C4-2B (cell line): ENCODE results near the gene KCNK1.

Experiments used
- ZFX ChIP-seq: fragments of 450-650 bp; IDR thresholded peaks from 2 replicates; pipeline ENCODE4 v1.6.1; 2017
- TF ChIP-seq, protein P1 (sequence below): fragments of 450-650 bp; conservative IDR thresholded peaks from 2 replicates; pipeline ENCODE4 v1.5.1; 2017; ENCODE audit warnings: mild to moderate bottlenecking

DNA sequence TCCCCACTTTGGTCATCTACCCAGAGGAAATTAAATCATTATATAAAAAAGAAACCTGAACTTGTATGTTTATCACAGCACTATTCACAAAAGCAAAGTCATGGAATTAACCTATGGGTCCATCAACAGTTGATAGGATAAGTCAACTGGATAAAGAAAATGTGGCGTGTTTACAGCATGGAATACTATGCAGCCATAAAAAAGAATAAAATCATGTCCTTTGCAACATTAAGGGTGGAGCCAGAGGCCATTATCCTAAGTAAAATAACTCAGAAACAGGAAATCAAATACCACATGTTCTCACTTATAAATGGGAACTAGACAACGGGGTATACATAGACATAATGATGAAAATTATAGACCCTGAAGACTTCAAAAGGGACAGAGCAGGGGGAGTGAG, 27.6 kb upstream of the KCNK1 start:
- TF ChIP-seq, protein P1, sequence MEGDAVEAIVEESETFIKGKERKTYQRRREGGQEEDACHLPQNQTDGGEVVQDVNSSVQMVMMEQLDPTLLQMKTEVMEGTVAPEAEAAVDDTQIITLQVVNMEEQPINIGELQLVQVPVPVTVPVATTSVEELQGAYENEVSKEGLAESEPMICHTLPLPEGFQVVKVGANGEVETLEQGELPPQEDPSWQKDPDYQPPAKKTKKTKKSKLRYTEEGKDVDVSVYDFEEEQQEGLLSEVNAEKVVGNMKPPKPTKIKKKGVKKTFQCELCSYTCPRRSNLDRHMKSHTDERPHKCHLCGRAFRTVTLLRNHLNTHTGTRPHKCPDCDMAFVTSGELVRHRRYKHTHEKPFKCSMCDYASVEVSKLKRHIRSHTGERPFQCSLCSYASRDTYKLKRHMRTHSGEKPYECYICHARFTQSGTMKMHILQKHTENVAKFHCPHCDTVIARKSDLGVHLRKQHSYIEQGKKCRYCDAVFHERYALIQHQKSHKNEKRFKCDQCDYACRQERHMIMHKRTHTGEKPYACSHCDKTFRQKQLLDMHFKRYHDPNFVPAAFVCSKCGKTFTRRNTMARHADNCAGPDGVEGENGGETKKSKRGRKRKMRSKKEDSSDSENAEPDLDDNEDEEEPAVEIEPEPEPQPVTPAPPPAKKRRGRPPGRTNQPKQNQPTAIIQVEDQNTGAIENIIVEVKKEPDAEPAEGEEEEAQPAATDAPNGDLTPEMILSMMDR: no peak
- TF ChIP-seq ZFX: no peak
